ENCODE measurements around the gene NMU. TPM values are rescaled to one million over a fixed set of nuclear protein-coding genes. Genes with fewer than 3 reads are reported as not detected.
"Not testable (repeated sequence)": the region's sequence is repeated elsewhere in the genome, so short reads cannot be mapped to it uniquely, and the experiment has no call there.

Gene NMU
- polyA plus RNA-seq, 1 of the 3 experiments (the other 2 are of a cell fraction) = 0.66 TPM

GRCh38 chr4:55588160-55588559 is 47.9 kb downstream of the NMU start (continued):
- TF ChIP-seq FOXJ3 (CRISPR knock-in tag; IDR thresholded peaks at IDR 0.05) = no peak
- TF ChIP-seq EP300 (IDR thresholded peaks at IDR 0.05; ENCODE audit: borderline replicate concordance in 1 of 2, low read depth in 1 of 2, low read length in 1 of 2) = no peak
- TF ChIP-seq, protein P1, sequence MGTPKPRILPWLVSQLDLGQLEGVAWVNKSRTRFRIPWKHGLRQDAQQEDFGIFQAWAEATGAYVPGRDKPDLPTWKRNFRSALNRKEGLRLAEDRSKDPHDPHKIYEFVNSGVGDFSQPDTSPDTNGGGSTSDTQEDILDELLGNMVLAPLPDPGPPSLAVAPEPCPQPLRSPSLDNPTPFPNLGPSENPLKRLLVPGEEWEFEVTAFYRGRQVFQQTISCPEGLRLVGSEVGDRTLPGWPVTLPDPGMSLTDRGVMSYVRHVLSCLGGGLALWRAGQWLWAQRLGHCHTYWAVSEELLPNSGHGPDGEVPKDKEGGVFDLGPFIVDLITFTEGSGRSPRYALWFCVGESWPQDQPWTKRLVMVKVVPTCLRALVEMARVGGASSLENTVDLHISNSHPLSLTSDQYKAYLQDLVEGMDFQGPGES (IDR thresholded peaks at IDR 0.05; ENCODE audit: low read depth, low read length) = no peak

DNA sequence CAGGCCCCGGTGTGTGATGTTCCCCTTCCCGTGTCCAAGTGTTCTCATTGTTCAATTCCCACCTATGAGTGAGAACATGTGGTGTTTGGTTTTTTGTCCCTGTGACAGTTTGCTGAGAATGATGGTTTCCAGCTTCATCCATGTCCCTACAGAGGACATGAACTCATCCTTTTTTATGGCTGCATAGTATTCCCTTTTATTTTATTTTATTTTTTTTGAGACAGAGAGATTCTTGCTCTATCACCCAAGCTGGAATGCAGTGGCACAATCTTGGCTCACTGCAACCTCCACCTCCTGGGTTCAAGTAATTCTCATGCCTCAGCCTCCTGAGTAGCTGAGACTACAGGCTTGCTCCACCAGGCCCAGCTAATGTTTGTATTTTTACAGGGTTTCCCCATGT is 53.3 kb downstream of the NMU start:
- H4K20me1 ChIP-seq (ENCODE audit: insufficient read depth); DNase-seq; H3K36me3 ChIP-seq (replicated peaks in 1 of 2; ENCODE audit: control insufficient read depth in 1 of 2, insufficient read depth in 2 of 2, low read length in 1 of 2); H3K9ac ChIP-seq; H3F3A ChIP-seq (replicated peaks; ENCODE audit: insufficient read depth); H3K4me3 ChIP-seq (ENCODE audit: low read depth in 2 of 2, low read length in 1 of 2); H3K27ac ChIP-seq (ENCODE audit: low read depth in 2 of 2, low read length in 1 of 2); POLR2A ChIA-PET; H3K4me2 ChIP-seq; H3K4me1 ChIP-seq (ENCODE audit: control insufficient read depth in 1 of 2, insufficient read depth in 2 of 2, low read depth in 1 of 2, low read length in 1 of 2); H3K27me3 ChIP-seq (ENCODE audit: insufficient read depth); H2AFZ ChIP-seq (ENCODE audit: low read depth); H3K9me3 ChIP-seq; CTCF ChIA-PET; H3K9me2 ChIP-seq; H3K79me2 ChIP-seq (ENCODE audit: insufficient read depth): not testable (repeated sequence)
- 84% methylated on average over 2 of the region's 2 CpGs for WGBS (ENCODE audit: low lambda C conversion rate)

- POLR2A ChIA-PET = no interaction called here
Observed at GRCh38 chr4:55578341-55579010, 57.6 kb downstream of the NMU start.

More at GRCh38 chr4:55578341-55579010, 57.6 kb downstream of the NMU start:
- Histone ChIP-seq H4K20me1 (ENCODE audit: insufficient read depth) (no peaks in the 10 kb centered on the region), H3K27me3 (ENCODE audit: insufficient read depth) (no peaks in the 10 kb centered on the region), H2AFZ (ENCODE audit: low read depth) (no peak overlapping the region), H3K4me2 (no peak overlapping the region), H3K9me2 (no peaks in the 10 kb centered on the region), H3K9me3 (0 out of 2 replicates have a peak, but pooled peaks cover 11% of the 10 kb centered on the region), H3K4me3 (ENCODE audit: low read depth in 2 of 2, low read length in 1 of 2) (no peak overlapping the region), H3K4me1 (ENCODE audit: control insufficient read depth in 1 of 2, insufficient read depth in 2 of 2, low read depth in 1 of 2, low read length in 1 of 2) (no peaks in the 10 kb centered on the region), H3K27ac (ENCODE audit: low read depth in 2 of 2, low read length in 1 of 2) (no peak overlapping the region), H3K9ac (no peak overlapping the region), H3K79me2 (ENCODE audit: insufficient read depth) (no peaks in the 10 kb centered on the region), H3F3A (replicated peaks; ENCODE audit: insufficient read depth) (no peaks in the 10 kb centered on the region), H3K36me3 (replicated peaks in 1 of 2; ENCODE audit: control insufficient read depth in 1 of 2, insufficient read depth in 2 of 2, low read length in 1 of 2) (no peaks in the 10 kb centered on the region)
- DNase-seq = no peak
- CTCF ChIA-PET = interaction anchor here (0.8 kb wide), 1 partner anchor 41 kb away, joined by 3 read pairs; no protein-coding TSS in a partner anchor
- no peak for TF ChIP-seq POLR2AphosphoS5 (IDR thresholded peaks at IDR 0.05; ENCODE audit: low read depth, low read length)
- no peak for TF ChIP-seq PBX3 (IDR thresholded peaks at IDR 0.05)
- TF ChIP-seq EZH2phosphoT487 (IDR thresholded peaks at IDR 0.05; ENCODE audit: borderline replicate concordance, low read depth) = no peak
- TF ChIP-seq MEF2A (IDR thresholded peaks at IDR 0.05; ENCODE audit: borderline replicate concordance, low read depth) = no peak
- no peak for TF ChIP-seq GATA2 (CRISPR knock-in tag; IDR thresholded peaks at IDR 0.05)
- TF ChIP-seq, protein P1 (IDR thresholded peaks at IDR 0.05; ENCODE audit: low read depth, low read length) = no peak
- no peak for TF ChIP-seq TCF12 (IDR thresholded peaks at IDR 0.05)
